Heart left ventricle (tissue), 16 donors: ENCODE results near the gene NUMB. TPM values are rescaled to one million over a fixed set of nuclear protein-coding genes. Genes with fewer than 3 reads are reported as not detected.

ENCODE experiments used
- ATAC-seq, 4 donors: fragments of 200-7000 bp; cut with Tn5 transposase; one replicate each; pipeline ENCODE4 v1.9.1; 2020 to 2022; ENCODE audit warnings: moderate library complexity in 4 of 4, mild to moderate bottlenecking in 3 of 4, moderate number of reproducible peaks in 1 of 4
- DNase-seq, 5 donors: peaks; one replicate each; pipeline ENCODE4 v3.0.0-alpha.2; 2020
- H3K27ac ChIP-seq, 12 donors: fragments of 200-600 bp; sonication (generic) in 4 of 12; one replicate each; pipeline versions ENCODE4 v1.5.0 to v1.8.0; 2016 to 2022; ENCODE audit warnings: mild to moderate bottlenecking in 2 of 12
- H3K27me3 ChIP-seq, 9 donors: fragments of 200-600 bp; sonication (generic) in 2 of 9; one replicate each; pipeline versions ENCODE4 v1.5.1 to v1.8.0; 2016 to 2022; ENCODE audit warnings: mild to moderate bottlenecking in 3 of 9
- H3K36me3 ChIP-seq, 9 donors: fragments of 200-600 bp; sonication (generic) in 2 of 9; one replicate each; pipeline versions ENCODE4 v1.5.0 to v1.8.0; 2018 to 2022; ENCODE audit warnings: mild to moderate bottlenecking in 2 of 9
- H3K4me1 ChIP-seq, 12 donors: fragments of 200-600 bp; sonication (generic) in 4 of 12; one replicate each; pipeline versions ENCODE4 v1.5.0 to v1.8.0; 2016 to 2022; ENCODE audit warnings: mild to moderate bottlenecking in 3 of 12
- H3K4me3 ChIP-seq, 12 donors: fragments of 200-600 bp; sonication (generic) in 4 of 12; one replicate each; pipeline versions ENCODE4 v1.5.0 to v1.8.0; 2017 to 2022; ENCODE audit warnings: mild to moderate bottlenecking in 9 of 12, moderate library complexity in 4 of 12
- H3K9me3 ChIP-seq, 12 donors: fragments of 200-600 bp; sonication (generic) in 4 of 12; one replicate each; pipeline versions ENCODE4 v1.5.0 to v1.8.0; 2016 to 2022; ENCODE audit warnings: mild to moderate bottlenecking in 1 of 12
- POLR2A ChIP-seq, 2 donors: fragments of 450-650 bp; IDR thresholded peaks; one replicate each; pipeline ENCODE4 v1.6.1; 2017; ENCODE audit warnings: antibody characterized with exemption in 2 of 2, mild to moderate bottlenecking in 2 of 2, moderate library complexity in 2 of 2
- WGBS, 4 donors: extraction: QIAGEN DNeasy Blood & Tissue Kit in 2 of 4; methylation state at CpG; one replicate each; pipeline versions ENCODE4 v1.1.5 to v1.1.7; 2013 to 2018; 5-methylcytosine and 5-hydroxymethylcytosine counted together
- intact Hi-C, 10 donors: fragments of 100-400 bp; cut with DNase I; formaldehyde crosslinking; loops; one replicate each; pipeline versions ENCODE4 v1.11.1 to v1.14.2; 2022
- polyA plus RNA-seq, 2 donors: library from polyadenylated mRNA; stranded (reverse); fragments of 200-250 nt; gene quantifications; one replicate each; pipeline ENCODE4 v1.2.3, GENCODE V29; 2013
- total RNA-seq, 9 donors: library from RNA; depleted of rRNA in 2 of 9; stranded (reverse); fragments of >200 nt in 2 of 9; fragmentation: NEBNext Ultra II Directional in 3 of 9; extraction: Animal tissue kit (Norgen Biotek cat#: 25700) in 3 of 9; gene quantifications; one replicate each; pipeline versions ENCODE4 v1.1.0 to v1.2.4, GENCODE V29; 2016 to 2023
- TF ChIP-seq, protein P1 (sequence below), 12 donors: fragments of 200-600 bp; sonication (generic) in 4 of 12; IDR thresholded peaks; one replicate each; pipeline versions ENCODE4 v1.5.0 to v1.8.0; 2018 to 2022; ENCODE audit warnings: antibody characterized with exemption in 12 of 12, mild to moderate bottlenecking in 5 of 12
- donor health status: ischemic (EF 13 %, LVEDD 7.1; RV severe dilation, severe dysfunction).
- donor health status: healthy with polysubstance abuse.
- donor health status: DM: no; HTN: yes; CAD: no.
- donor health status: DM: no; HTN: no; CAD: no.
- donor health status: ischemic (EF 25% LVEDD 6.9; RV normal size, moderate dysfunction).
- donor health status: ischemic (EF 25% LVEDD 5.7; RV mildly dilated, moderate dysfunction).
- donor health status: healthy.
- donor health status: DM: yes; HTN: yes; CAD: no.
- donor health status: ischemic (EF 35%, LVEDD 5.7; RV mildly dilated, moderate dysfunction).
- donor health status: nonischemic (EF 11% LVEDD 7.7; RV severe dilation, severe dysfunction).
- donor health status: DM: yes; HTN: yes; CAD: no.
- donor health status: PGD.
- donor health status: ischemic (EF 29% LVEDD 5.4; RV normal size, mild dysfunction).
- donor health status: nonischemic (EF 23%, LVEDD 6.1; RV moderate dilation, normal function).

NUMB gene
- total and polyA plus RNA-seq, 11 donors: 18.2 to 59.1 (median 34.9) TPM

DNA sequence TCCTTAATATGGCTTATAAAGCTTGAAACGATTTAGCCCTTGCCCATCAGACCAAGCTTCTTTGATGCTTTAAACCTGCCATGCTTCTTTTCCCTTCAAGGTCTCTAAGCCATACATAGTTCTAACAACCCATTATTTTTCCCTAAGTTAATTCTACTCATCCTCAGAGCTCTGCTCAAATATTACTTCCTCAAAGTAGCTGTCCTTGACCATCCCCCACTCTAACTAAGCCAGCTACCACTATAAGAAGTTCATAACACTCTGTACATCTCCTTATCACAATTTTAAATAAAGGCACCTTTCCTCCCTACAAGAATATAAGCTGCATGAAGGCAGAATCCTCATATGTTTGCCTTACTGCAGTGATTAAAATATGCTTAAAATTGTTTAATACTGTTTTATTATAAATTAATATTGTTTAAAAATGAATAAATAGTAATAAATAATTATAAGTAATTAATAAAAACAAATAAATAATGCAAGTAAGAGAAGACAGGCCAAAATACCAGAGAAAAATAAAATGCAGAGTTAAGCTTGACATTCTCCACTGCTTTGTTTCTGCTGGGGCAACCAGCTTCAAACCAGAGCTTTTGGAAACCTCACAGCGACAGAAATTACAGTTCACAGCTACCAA lies 76.8 kb downstream of the NUMB start:
- intact Hi-C loops: no loop called here
- TF ChIP-seq, protein P1, sequence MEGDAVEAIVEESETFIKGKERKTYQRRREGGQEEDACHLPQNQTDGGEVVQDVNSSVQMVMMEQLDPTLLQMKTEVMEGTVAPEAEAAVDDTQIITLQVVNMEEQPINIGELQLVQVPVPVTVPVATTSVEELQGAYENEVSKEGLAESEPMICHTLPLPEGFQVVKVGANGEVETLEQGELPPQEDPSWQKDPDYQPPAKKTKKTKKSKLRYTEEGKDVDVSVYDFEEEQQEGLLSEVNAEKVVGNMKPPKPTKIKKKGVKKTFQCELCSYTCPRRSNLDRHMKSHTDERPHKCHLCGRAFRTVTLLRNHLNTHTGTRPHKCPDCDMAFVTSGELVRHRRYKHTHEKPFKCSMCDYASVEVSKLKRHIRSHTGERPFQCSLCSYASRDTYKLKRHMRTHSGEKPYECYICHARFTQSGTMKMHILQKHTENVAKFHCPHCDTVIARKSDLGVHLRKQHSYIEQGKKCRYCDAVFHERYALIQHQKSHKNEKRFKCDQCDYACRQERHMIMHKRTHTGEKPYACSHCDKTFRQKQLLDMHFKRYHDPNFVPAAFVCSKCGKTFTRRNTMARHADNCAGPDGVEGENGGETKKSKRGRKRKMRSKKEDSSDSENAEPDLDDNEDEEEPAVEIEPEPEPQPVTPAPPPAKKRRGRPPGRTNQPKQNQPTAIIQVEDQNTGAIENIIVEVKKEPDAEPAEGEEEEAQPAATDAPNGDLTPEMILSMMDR (IDR thresholded peaks at IDR 0.05): no peak
- TF ChIP-seq POLR2A (IDR thresholded peaks at IDR 0.05): no peak
- Histone ChIP-seq H3K4me3 (no peak overlapping the region), H3K9me3 (peaks cover 0 to 26% (median 18%) of the 10 kb centered on the region in 12 donors), H3K27me3 (no peaks in the 10 kb centered on the region), H3K36me3 (peaks cover 0 to 11% (median 0%) of the 10 kb centered on the region in 9 donors), H3K4me1 (peaks cover 0 to 4% (median 0%) of the 10 kb centered on the region in 12 donors), H3K27ac (no peak overlapping the region)
- ATAC-seq (no peak), DNase-seq (no peak)
- WGBS, 4 donors: 88 to 98% (median 97%) methylated on average over 2 of the region's 2 CpGs

DNA sequence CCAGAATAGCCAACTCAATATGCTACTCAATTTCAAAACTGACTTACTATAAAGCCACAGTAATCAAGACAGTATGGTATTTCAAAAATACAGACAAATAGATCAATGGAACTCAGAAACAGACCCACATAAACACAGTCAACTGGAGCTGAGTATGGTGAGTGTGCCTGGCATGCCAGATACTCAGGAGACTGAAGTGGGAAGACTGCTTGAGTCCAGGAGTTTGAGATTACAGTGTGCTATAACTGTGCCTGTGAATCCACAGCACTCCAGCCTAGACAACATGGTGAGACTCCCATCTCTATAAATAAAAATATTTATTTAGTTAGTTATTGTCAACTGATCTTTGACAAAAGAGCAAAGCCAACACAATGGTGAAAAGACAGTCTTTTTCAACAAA lies 81.8 kb downstream of the NUMB start:
- H3K4me1 ChIP-seq: peaks cover 0 to 7% (median 0%) of the 10 kb centered on the region in 12 donors
- H3K27ac ChIP-seq: no peak overlapping the region
- H3K4me3 ChIP-seq: no peak overlapping the region
- intact Hi-C loops: no loop called here
- peaks cover 0 to 8% (median 0%) of the 10 kb centered on the region in 12 donors for H3K9me3 ChIP-seq
- TF ChIP-seq, protein P1 (IDR thresholded peaks at IDR 0.05): no peak
- no peak for TF ChIP-seq POLR2A (IDR thresholded peaks at IDR 0.05)
- DNase-seq: no peak
- H3K27me3 ChIP-seq: no peaks in the 10 kb centered on the region
- H3K36me3 ChIP-seq: peaks cover 0 to 10% (median 0%) of the 10 kb centered on the region in 9 donors
- ATAC-seq: peak in 2 of 4 donors; percentile 59 to 76

GRCh38 chr14:73375861-73376260 lies 82.5 kb downstream of the NUMB start:
- Histone ChIP-seq H3K4me3 (no peak overlapping the region), H3K9me3 (peaks cover 0 to 8% (median 0%) of the 10 kb centered on the region in 12 donors), H3K4me1 (peaks cover 0 to 7% (median 0%) of the 10 kb centered on the region in 12 donors), H3K27ac (no peak overlapping the region), H3K36me3 (peaks cover 0 to 10% (median 0%) of the 10 kb centered on the region in 9 donors), H3K27me3 (no peaks in the 10 kb centered on the region)
- ATAC-seq (no peak), DNase-seq (no peak)
- TF ChIP-seq POLR2A (IDR thresholded peaks at IDR 0.05): no peak
- TF ChIP-seq, protein P1 (IDR thresholded peaks at IDR 0.05): no peak
- intact Hi-C loops: no loop called here
- 57 to 75% (median 58%) methylated on average over 1 of the region's 1 CpG for WGBS, 4 donors

- no peak for DNase-seq
- Histone ChIP-seq H3K4me1 (peaks cover 0 to 9% (median 0%) of the 10 kb centered on the region in 12 donors), H3K27ac (no peak overlapping the region), H3K4me3 (no peak overlapping the region), H3K9me3 (peaks cover 0 to 8% (median 0%) of the 10 kb centered on the region in 12 donors), H3K36me3 (no peaks in the 10 kb centered on the region), H3K27me3 (no peaks in the 10 kb centered on the region)
- 96 to 100% (median 98%) methylated on average over 1 of the region's 1 CpG for WGBS, 4 donors
- TF ChIP-seq, protein P1 (IDR thresholded peaks at IDR 0.05): no peak
- no peak for TF ChIP-seq POLR2A (IDR thresholded peaks at IDR 0.05)
- ATAC-seq: no peak
- intact Hi-C loops: no loop called here
These were observed 84.1 kb downstream of the NUMB start for GRCh38 chr14:73374218-73374617.
